NCI-H1694 treated with DMSO at 0.1 percent for 48 hours (cell line): ENCODE data around the gene CPZ.

Experiments used
- DNase-seq: peaks from one replicate; lab custom pipeline; 2025; lab: John Stamatoyannopoulos, UW

The CPZ gene

DNA sequence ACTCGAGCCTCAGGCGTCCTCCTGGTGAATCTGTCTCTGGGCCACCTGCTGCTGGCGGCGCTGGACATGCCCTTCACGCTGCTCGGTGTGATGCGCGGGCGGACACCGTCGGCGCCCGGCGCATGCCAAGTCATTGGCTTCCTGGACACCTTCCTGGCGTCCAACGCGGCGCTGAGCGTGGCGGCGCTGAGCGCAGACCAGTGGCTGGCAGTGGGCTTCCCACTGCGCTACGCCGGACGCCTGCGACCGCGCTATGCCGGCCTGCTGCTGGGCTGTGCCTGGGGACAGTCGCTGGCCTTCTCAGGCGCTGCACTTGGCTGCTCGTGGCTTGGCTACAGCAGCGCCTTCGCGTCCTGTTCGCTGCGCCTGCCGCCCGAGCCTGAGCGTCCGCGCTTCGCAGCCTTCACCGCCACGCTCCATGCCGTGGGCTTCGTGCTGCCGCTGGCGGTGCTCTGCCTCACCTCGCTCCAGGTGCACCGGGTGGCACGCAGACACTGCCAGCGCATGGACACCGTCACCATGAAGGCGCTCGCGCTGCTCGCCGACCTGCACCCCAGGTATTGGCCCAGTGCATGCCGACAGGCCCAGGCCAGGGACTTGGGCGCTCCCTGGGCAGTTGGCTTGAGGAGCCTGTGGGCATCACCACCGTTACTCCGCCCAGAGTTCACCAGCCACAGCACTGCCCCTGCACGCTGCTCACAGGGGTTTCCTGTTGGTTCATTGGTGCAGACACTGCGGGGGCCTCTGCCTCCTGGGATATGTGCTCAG is 11.3 kb upstream of the CPZ start:
- no peak for DNase-seq

- DNase-seq = no peak
Measured at GRCh38 chr4:8582016-8582415, 10.5 kb upstream of the CPZ start.

GRCh38 chr4:8582436-8582835 is 10.1 kb upstream of the CPZ start:
- DNase-seq = no peak

DNA sequence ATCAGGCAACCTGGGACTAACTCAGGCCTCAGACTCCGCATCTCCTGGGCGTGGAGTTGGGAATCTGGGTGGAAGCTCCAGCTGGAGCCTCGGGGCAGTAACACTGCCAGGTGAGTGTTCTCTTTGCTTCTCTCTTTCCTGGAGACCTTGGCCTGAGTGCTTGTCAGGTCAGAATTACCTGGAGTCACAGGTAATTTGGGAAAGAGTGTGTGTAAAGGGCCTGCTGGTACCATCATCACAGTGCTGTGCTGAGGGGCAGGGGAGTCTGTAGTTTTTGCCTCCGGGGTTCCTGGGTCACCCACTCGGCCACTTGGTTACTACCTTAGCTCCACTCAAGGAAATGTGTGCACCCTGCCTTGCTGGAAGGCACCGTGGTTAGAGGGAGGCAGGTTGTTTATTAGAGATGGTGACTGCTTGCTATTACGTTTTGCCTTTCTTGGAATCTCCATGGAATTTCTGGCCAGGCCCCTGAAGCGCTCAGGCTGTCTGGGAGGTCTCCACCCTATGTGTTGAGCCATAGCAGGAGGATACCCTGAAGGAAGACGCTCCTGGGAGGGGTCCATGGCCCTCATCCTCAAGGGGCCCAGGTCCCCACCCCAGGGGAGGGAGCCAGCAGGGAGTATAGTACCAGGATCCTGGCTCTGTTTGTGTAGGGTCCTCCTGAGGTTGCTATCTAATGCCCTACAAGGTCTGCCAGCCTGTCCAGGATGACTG is 9.5 kb upstream of the CPZ start:
- DNase-seq = no peak

GRCh38 chr4:8583655-8584025 is 8.9 kb upstream of the CPZ start:
- no peak for DNase-seq

DNA sequence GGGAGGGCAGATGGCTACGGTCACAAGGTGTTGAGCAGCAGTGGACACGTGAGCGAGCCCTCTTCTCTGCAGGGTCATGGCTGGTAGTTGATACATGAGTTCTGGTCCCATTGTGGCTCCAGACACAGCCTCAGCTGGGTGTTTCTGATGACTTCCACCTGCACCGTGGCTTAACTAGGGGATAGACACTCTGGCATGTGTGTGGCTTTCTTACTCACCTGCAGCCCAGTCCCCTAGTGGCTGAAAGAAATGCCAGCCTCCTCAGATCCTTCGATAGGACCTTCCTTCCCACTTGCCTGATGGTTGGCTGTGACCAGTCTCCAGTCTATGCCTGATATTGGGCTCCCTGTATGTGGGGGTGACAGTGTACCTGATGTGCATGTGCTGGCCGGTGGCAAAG is 7.4 kb upstream of the CPZ start:
- DNase-seq = no peak

GRCh38 chr4:8585721-8586212 is 6.8 kb upstream of the CPZ start:
- no peak for DNase-seq

GRCh38 chr4:8586246-8586645 is 6.3 kb upstream of the CPZ start:
- no peak for DNase-seq

DNA sequence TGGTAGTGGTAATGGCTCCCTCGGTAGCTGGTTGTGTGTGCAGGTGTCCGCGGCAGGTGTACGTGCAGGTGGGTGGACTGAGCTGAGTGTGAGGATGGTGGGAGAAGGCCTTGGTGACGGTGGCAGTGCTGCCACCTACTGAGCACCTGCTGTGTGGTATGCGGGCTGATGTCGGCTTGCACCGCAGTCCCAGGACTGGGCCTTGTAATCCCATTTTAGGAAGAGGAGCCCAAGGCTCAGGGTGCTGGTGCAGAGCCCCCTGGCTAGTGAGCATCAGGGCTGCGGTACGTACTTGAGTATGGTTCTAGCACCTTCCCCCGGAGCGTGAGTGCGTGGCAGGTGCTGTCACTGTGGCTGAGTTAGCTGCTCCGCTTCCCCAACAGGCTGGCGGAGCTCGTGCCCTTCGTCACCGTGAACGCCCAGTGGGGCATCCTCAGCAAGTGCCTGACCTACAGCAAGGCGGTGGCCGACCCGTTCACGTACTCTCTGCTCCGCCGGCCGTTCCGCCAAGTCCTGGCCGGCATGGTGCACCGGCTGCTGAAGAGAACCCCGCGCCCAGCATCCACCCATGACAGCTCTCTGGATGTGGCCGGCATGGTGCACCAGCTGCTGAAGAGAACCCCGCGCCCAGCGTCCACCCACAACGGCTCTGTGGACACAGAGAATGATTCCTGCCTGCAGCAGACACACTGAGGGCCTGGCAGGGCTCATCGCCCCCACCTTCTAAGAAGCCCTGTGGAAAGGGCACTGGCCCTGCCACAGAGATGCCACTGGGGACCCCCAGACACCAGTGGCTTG is 5.7 kb upstream of the CPZ start:
- no peak for DNase-seq

DNA sequence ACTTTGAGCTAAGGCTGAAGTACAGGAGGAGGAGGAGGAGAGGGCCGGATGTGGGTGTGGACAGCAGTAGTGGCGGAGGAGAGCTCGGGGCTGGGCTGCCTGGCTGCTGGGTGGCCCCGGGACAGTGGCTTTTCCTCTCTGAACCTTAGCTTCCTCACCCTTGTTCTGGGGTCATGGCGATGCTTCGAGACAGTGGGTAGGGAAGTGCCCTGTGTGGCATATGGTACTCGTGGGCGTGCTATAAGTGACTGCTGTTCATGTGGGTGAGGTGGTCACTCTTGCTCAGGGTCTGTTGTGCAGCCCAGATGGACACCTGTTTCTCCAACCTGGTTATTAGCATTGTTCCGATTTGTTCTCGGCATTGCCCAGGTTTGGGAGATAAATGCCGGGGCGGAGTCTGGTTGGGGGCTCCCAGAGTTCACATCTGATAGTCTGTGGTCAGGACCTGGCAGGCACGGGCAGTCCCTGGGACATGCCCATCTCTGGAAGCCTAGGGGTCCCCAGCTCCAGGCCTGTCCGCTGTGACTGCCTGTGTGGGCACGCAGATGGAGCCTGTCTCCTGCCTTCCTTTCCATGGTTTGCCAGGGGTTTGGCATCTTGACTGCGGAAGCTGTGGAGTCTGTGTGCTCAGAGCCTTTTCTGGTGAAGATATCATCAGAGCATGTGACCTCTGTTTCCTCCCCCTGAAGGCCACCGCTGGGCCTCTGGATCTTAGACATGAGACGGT is 4.9 kb upstream of the CPZ start:
- no peak for DNase-seq

GRCh38 chr4:8588196-8588470 is 4.4 kb upstream of the CPZ start:
- DNase-seq = no peak

- no peak for DNase-seq
Measured at GRCh38 chr4:8589336-8589735, 3.2 kb upstream of the CPZ start.

GRCh38 chr4:8589823-8590545 is 2.6 kb upstream of the CPZ start:
- DNase-seq = no peak

GRCh38 chr4:8590546-8590880 is 2.1 kb upstream of the CPZ start:
- DNase-seq = no peak

DNA sequence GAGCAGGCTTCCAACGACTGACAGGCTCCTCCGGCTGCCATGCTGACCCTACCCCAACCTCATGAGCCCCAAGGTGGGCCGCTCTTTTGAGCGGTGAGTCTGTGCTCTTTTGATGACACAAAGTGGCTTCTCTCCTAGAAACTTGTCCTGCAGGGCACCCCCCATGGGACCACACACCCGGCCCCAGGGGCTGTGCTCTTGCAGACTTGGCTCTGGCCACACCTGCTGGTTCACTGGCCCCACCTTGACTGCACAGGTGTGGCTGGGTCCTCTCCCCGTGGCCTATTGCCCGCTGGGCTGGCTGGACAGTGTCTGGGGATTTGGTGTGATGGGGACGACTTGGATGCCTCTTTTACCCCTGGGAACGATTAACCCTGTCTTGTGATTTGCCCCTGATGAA is 1.5 kb upstream of the CPZ start:
- DNase-seq = no peak

DNA sequence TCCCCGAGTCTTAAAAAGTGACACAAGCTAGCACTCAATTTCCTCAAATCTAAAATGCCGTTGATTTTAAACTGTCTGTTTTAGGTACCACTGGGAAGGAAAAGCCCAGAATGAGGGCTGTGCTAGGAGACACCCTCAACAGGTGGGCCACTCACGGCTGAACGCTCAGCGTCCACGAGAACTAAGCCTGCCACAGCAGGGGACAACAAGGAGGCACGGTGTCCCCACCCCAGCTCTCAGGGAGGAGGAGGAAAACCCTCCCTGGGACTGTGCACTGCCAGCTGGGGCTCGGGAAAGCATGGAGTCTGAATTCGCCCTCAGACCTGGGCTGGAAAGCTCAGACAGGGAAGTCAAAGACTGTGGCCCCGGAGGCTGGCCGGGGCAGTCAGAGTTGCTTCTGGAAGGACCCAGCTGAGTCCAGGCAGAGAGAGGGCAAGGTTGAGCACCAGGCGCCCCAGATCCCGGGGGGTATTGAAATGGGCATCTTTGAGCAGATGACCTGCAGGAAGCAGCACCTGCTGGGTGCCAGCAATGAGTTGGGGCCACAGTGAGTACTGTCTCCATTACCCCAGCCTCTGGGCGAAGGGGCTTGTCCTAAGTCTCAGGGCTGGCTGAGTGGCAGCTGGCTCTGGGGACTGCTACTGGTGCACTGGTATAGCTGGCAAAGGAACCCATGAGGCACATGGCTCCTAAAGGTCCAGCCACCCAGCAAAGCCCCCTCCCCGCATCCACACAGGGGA is 769 bp upstream of the CPZ start:
- no peak for DNase-seq

DNA sequence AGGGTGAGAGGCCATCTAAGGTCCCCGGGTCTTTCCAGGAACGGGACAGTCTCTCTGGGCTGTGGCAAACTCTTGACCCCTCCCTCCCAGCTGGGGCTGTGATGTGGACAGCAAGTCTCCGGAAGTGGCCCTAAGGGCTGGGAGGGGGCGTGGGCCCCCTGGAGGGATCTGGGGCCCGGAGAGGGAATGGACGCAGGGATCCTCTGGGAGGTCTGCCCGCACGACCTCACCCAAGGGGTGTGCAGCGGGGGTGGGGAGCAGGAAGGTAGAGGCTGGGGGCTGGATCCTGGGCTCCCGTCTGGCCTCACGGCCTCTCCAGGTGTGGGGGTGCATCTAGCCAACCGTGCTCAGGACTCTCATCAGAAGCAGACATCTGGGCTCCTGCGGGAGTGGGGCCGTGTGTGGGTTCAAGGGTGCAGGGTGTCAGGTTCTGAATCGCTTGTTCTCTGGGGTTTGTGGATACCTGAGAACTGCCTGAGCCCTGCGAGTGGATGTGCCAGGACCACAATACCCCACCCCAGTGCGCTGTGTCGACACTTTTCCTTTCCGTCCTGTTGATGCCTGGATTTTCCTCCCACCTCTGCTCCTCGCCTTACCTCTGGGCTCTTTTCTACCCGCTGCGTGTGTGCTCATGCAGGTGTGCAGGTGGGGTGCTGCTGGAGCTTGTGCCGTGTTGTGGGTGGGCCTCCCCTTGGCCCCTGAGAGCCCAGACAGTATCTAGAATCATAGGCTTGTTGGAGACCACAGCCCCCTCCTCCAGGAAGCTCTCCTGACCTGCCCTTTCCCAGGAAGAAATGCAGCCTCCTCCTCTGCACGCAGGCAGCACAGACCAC is 915 bp downstream of the CPZ start:
- no peak for DNase-seq

DNA sequence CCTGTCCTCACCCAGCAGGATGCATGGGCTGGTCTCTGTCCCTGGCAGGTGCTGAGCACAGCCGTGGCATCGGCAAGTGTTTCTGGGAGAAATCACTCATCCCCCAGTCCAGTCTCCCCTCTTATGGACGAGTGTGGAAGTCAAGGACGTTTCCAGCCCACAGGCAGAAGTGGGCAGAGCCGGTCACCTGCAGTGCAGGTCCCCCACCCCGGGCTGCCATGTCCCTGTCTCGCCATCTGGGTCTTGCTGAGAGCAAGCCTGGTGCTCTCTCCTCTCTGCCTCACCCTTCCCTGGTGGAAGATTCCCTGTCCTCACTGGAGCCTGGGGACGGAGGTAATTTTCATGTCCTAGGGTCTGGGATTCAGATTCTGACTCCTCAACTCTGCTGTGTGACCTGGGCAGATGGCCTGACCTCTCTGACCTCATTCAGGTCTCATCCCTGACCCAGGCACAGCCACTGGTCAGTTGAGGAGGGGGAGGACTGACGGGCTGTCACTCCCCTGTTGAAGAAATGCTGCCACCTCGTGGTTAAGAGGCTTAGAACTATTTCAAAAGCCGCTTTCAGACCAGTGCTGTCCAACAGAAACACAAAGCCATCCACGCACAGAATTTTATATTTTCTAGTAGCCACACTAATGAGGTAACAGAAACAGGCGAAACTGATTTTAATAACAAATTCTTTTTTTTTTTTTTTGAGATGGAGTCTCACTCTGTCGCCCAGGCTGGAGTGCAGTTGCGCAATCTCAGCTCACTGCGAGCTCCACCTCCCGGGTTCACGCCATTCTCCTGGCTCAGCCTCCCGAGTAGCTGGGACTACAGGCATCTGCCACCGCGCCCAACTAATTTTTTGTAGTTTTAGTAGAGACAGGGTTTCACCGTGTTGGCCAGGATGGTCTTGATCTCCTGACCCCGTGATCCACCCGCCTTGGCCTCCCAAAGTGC is 1.8 kb downstream of the CPZ start:
- peak; percentile 24 for DNase-seq
